ENCODE results near the gene PLCXD3. TPM values are rescaled to one million over a fixed set of nuclear protein-coding genes. Genes with fewer than 3 reads are reported as not detected.
"Not testable (repeated sequence)": the region's sequence is repeated elsewhere in the genome, so short reads cannot be mapped to it uniquely, and the experiment has no call there.

PLCXD3 gene
- total RNA-seq, 1 donor from 2014 or later: 0.20 TPM

- no peak for DNase-seq (ENCODE audit: low read depth, low spot score)
Measured at GRCh38 chr5:41356786-41357185, 153.6 kb downstream of the PLCXD3 start.

- DNase-seq (ENCODE audit: low read depth, low spot score): no peak
Measured at GRCh38 chr5:41349846-41350245, 160.6 kb downstream of the PLCXD3 start.

GRCh38 chr5:41347569-41347968 is 162.8 kb downstream of the PLCXD3 start:
- no peak for DNase-seq (ENCODE audit: low read depth, low spot score)

GRCh38 chr5:41346609-41347008 is 163.8 kb downstream of the PLCXD3 start:
- DNase-seq (ENCODE audit: low read depth, low spot score): no peak

- DNase-seq (ENCODE audit: low read depth, low spot score): no peak
Measured at GRCh38 chr5:41345295-41345694, 165.1 kb downstream of the PLCXD3 start.

- DNase-seq (ENCODE audit: low read depth, low spot score): no peak
Measured at GRCh38 chr5:41339339-41339738, 171.1 kb downstream of the PLCXD3 start.

GRCh38 chr5:41338136-41338675 is 172.2 kb downstream of the PLCXD3 start:
- no peak for DNase-seq (ENCODE audit: low read depth, low spot score)

- no peak for DNase-seq (ENCODE audit: low read depth, low spot score)
Measured at GRCh38 chr5:41337724-41338123, 172.7 kb downstream of the PLCXD3 start.

GRCh38 chr5:41337216-41337615 is 173.2 kb downstream of the PLCXD3 start:
- DNase-seq (ENCODE audit: low read depth, low spot score): no peak

GRCh38 chr5:41336471-41336870 is 173.9 kb downstream of the PLCXD3 start:
- no peak for DNase-seq (ENCODE audit: low read depth, low spot score)

- DNase-seq (ENCODE audit: low read depth, low spot score): no peak
Measured at GRCh38 chr5:41335596-41336181, 174.7 kb downstream of the PLCXD3 start.

- DNase-seq (ENCODE audit: low read depth, low spot score): no peak
Measured at GRCh38 chr5:41334758-41335157, 175.6 kb downstream of the PLCXD3 start.

- DNase-seq (ENCODE audit: low read depth, low spot score): no peak
Measured at GRCh38 chr5:41334221-41334620, 176.2 kb downstream of the PLCXD3 start.

GRCh38 chr5:41325074-41325473 is 185.3 kb downstream of the PLCXD3 start:
- no peak for DNase-seq (ENCODE audit: low read depth, low spot score)

GRCh38 chr5:41322826-41323225 is 187.6 kb downstream of the PLCXD3 start:
- not testable (repeated sequence) for DNase-seq (ENCODE audit: low read depth, low spot score)

- DNase-seq (ENCODE audit: low read depth, low spot score): no peak
Measured at GRCh38 chr5:41312478-41313060, 197.8 kb downstream of the PLCXD3 start.

GRCh38 chr5:41312066-41312465 is 198.3 kb downstream of the PLCXD3 start:
- DNase-seq (ENCODE audit: low read depth, low spot score): no peak

GRCh38 chr5:41309275-41309674 is 201.1 kb downstream of the PLCXD3 start:
- DNase-seq (ENCODE audit: low read depth, low spot score): no peak

GRCh38 chr5:41306005-41306404 is 204.4 kb downstream of the PLCXD3 start:
- no peak for DNase-seq (ENCODE audit: low read depth, low spot score)

- DNase-seq (ENCODE audit: low read depth, low spot score): no peak
Measured at GRCh38 chr5:41305056-41305455, 205.3 kb downstream of the PLCXD3 start.

GRCh38 chr5:41296066-41296465 is 214.3 kb downstream of the PLCXD3 start:
- DNase-seq (ENCODE audit: low read depth, low spot score): no peak

- no peak for DNase-seq (ENCODE audit: low read depth, low spot score)
Measured at GRCh38 chr5:41291323-41291722, 219.1 kb downstream of the PLCXD3 start.

GRCh38 chr5:41290810-41291209 is 219.6 kb downstream of the PLCXD3 start:
- DNase-seq (ENCODE audit: low read depth, low spot score): no peak

Data from pulmonary artery endothelial cell (primary cell).